Measurements from ENCODE around the gene SYNE3. TPM values are rescaled to one million over a fixed set of nuclear protein-coding genes. Genes with fewer than 3 reads are reported as not detected.

The SYNE3 gene
- total and polyA plus RNA-seq, 2 of the 8 experiments (the other 6 are each of a cell fraction or from before 2014, with no cell fraction given): under 0.01 TPM; not detected in 1

- no peaks in the 10 kb centered on the region for H3K9me3 ChIP-seq (ENCODE audit: insufficient read depth in 2 of 2, low read depth in 1 of 2, low read length in 1 of 2)
- no peak overlapping the region for H3K4me2 ChIP-seq (ENCODE audit: insufficient read depth in 1 of 2, low read depth in 2 of 2, low read length in 2 of 2)
- DNase-seq (ENCODE audit: low read depth in 1 of 2, low spot score in 2 of 2): no peak
- H2BK120ac ChIP-seq (replicated peaks; ENCODE audit: low read depth, low read length): no peak overlapping the region
- no peaks in the 10 kb centered on the region for H3K23me2 ChIP-seq (ENCODE audit: low read depth, low read length)
- ChIA-PET CTCF (ENCODE audit: partially characterized antibody) (interaction anchor here (0.8 to 3.0 kb wide), 5 partner anchors 10 to 148 kb away, joined by 3 to 9 read pairs (median 4); no protein-coding TSS in a partner anchor), POLR2A (ENCODE audit: partially characterized antibody) (no interaction called here)
- no peak overlapping the region for H4K5ac ChIP-seq (ENCODE audit: insufficient read length, low read depth, low read length)
- H3K4ac ChIP-seq (replicated peaks; ENCODE audit: insufficient read length, low read depth, low read length): no peak overlapping the region
- H2BK12ac ChIP-seq (ENCODE audit: low read depth, low read length): no peak overlapping the region
- H3K27me3 ChIP-seq (replicated peaks in 1 of 4; ENCODE audit: control insufficient read depth in 3 of 4, extremely low read depth in 1 of 4, insufficient read depth in 3 of 4, low read length in 3 of 4): peaks cover 0 to 2% (median 1%) of the 10 kb centered on the region in 4 experiments; a peak in 3 of 7 replicates
- H3K4me3 ChIP-seq (ENCODE audit: extremely low read depth in 1 of 4, insufficient read depth in 2 of 4, low read depth in 3 of 4, low read length in 4 of 4): no peak overlapping the region
- no peak overlapping the region for H3K18ac ChIP-seq (ENCODE audit: extremely low read depth, low read length)
- no peak overlapping the region for H2AFZ ChIP-seq (ENCODE audit: low read length)
- no peak overlapping the region for H2AK5ac ChIP-seq (ENCODE audit: low read depth, low read length)
- H4K20me1 ChIP-seq (replicated peaks in 1 of 2; ENCODE audit: control insufficient read depth in 1 of 2, insufficient read depth in 2 of 2, low read length in 2 of 2): peaks cover 0 to 2% of the 10 kb centered on the region in 2 experiments
- H3K23ac ChIP-seq (ENCODE audit: insufficient read length): no peak overlapping the region
- H3K36me3 ChIP-seq (ENCODE audit: control insufficient read depth in 2 of 4, insufficient read depth in 4 of 4, low read length in 3 of 4): no peaks in the 10 kb centered on the region
- no peaks in the 10 kb centered on the region for H3K79me1 ChIP-seq (ENCODE audit: low read depth, low read length)
- WGBS, 2 experiments (ENCODE audit: extremely low coverage in 1 of 2, insufficient coverage in 1 of 2, insufficient read length in 1 of 2, insufficient replicate concordance in 2 of 2, low coverage in 1 of 2, low lambda C conversion rate in 2 of 2, missing lambda C conversion rate in 1 of 2): 95% methylated on average over 6 of the region's 6 CpGs; no CpG with 5 or more reads in 1 of the 2 experiments
- H3K79me2 ChIP-seq (ENCODE audit: control insufficient read depth in 1 of 2, insufficient read depth in 2 of 2, low read length in 2 of 2): no peaks in the 10 kb centered on the region
- H4K91ac ChIP-seq (replicated peaks; ENCODE audit: insufficient read length, low read length): no peak overlapping the region
- no peak overlapping the region for H4K8ac ChIP-seq (ENCODE audit: extremely low read depth, insufficient read depth, low read length)
- H3K27ac ChIP-seq (ENCODE audit: low read depth, low read length): no peak overlapping the region
- H2BK20ac ChIP-seq (ENCODE audit: low read length): no peak overlapping the region
- peaks cover 0 to 4% (median 1%) of the 10 kb centered on the region in 4 experiments; a peak in 3 of 7 replicates for H3K4me1 ChIP-seq (replicated peaks in 1 of 4; ENCODE audit: control insufficient read depth in 3 of 4, insufficient read depth in 4 of 4, low read length in 3 of 4)
- FAIRE-seq: no peak
- no peak overlapping the region for H2BK5ac ChIP-seq (ENCODE audit: low read depth, low read length)
- H3K56ac ChIP-seq (replicated peaks; ENCODE audit: insufficient read length, low read depth, low read length): no peak overlapping the region
- no peak overlapping the region for H3K14ac ChIP-seq (ENCODE audit: insufficient read length)
- H2BK15ac ChIP-seq (ENCODE audit: low read length): no peak overlapping the region
- H3K9ac ChIP-seq (replicated peaks in 1 of 4; ENCODE audit: extremely low read depth in 1 of 4, low read depth in 3 of 4, low read length in 3 of 4): no peak overlapping the region
- TF ChIP-seq HDAC2 (IDR thresholded peaks at IDR 0.05; ENCODE audit: borderline replicate concordance in 1 of 2, low read depth in 2 of 2, low read length in 2 of 2) (no peak), CTCF (IDR thresholded peaks at IDR 0.05; ENCODE audit: control extremely low read depth in 1 of 3, insufficient read depth in 1 of 3, low read depth in 1 of 3, low read length in 3 of 3) (no peak), CREB1 (IDR thresholded peaks at IDR 0.05) (no peak), POU5F1 (IDR thresholded peaks at IDR 0.05; ENCODE audit: low read depth, low read length) (no peak), CHD1 (IDR thresholded peaks at IDR 0.05; ENCODE audit: low read depth, low read length) (no peak), E2F6 (IDR thresholded peaks at IDR 0.05) (no peak), SP1 (IDR thresholded peaks at IDR 0.05; ENCODE audit: low read depth, low read length) (no peak), SIX5 (IDR thresholded peaks at IDR 0.05; ENCODE audit: low read depth, low read length) (no peak), CHD2 (IDR thresholded peaks at IDR 0.05; ENCODE audit: low read length) (no peak), ZNF274 (IDR thresholded peaks at IDR 0.05; ENCODE audit: borderline replicate concordance, extremely low read depth, low read length) (no peak), RXRA (IDR thresholded peaks at IDR 0.05; ENCODE audit: insufficient read depth, low read depth, low read length) (no peak), EGR1 (IDR thresholded peaks at IDR 0.05; ENCODE audit: borderline replicate concordance, low read depth, low read length) (no peak)
Measured at GRCh38 chr14:95509495-95509894, 7.0 kb downstream of the SYNE3 start.

All from H1 (cell line).